ENCODE results near the gene CALR. TPM values are rescaled to one million over a fixed set of nuclear protein-coding genes. Genes with fewer than 3 reads are reported as not detected.
"Not testable (repeated sequence)": the region's sequence is repeated elsewhere in the genome, so short reads cannot be mapped to it uniquely, and the experiment has no call there.

The CALR gene
- total and polyA plus RNA-seq, 7 donors, result 124 to 273 (median 170) TPM

DNA sequence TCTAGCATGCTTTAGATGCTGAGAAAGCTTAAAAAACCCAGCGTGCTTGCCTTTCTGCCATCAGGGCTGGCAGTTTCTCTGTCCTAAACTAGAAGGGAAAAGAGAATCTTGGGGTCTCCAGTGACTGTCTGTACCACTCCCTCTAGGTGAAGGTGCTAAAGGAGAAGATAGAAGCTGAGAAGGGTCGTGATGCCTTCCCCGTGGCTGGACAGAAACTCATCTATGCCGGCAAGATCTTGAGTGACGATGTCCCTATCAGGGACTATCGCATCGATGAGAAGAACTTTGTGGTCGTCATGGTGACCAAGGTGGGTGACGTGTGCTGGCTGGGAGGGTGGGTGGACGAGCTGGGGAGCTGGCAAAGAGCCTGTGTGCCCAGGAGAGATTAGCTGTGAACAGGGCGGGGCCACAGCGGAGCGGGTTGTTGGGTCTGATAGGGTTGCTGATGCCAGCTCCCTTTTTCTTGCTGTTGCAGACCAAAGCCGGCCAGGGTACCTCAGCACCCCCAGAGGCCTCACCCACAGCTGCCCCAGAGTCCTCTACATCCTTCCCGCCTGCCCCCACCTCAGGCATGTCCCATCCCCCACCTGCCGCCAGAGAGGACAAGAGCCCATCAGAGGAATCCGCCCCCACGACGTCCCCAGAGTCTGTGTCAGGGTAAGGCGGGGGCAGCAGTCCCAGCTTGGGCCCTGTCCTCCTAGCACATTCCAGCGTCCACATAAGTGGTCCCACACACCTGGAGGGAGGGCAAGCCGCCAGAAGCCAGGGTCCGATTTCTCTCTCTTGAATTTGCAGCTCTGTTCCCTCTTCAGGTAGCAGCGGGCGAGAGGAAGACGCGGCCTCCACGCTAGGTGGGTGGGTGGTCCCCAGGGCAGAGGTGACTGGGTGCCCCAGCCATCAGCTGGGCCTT, 9.5 kb downstream of the CALR start:
- intact Hi-C loops (cut with DNase I), result no loop called here
- H3K9me3 ChIP-seq, result no peaks in the 10 kb centered on the region
- WGBS, 3 donors, result 75 to 84% (median 79%) methylated on average over 27 to 28 of the region's 28 CpGs
- DNase-seq (no peak), ATAC-seq (no peak)
- peaks cover 57% of the 10 kb centered on the region for H3K4me1 ChIP-seq
- peak overlapping the region; percentile 98 for H3K27ac ChIP-seq
- H3K36me3 ChIP-seq (ENCODE audit: insufficient read depth in 1 of 2, low read depth in 1 of 2), result peaks cover 16 to 76% of the 10 kb centered on the region in 2 donors
- TF ChIP-seq, protein P1, sequence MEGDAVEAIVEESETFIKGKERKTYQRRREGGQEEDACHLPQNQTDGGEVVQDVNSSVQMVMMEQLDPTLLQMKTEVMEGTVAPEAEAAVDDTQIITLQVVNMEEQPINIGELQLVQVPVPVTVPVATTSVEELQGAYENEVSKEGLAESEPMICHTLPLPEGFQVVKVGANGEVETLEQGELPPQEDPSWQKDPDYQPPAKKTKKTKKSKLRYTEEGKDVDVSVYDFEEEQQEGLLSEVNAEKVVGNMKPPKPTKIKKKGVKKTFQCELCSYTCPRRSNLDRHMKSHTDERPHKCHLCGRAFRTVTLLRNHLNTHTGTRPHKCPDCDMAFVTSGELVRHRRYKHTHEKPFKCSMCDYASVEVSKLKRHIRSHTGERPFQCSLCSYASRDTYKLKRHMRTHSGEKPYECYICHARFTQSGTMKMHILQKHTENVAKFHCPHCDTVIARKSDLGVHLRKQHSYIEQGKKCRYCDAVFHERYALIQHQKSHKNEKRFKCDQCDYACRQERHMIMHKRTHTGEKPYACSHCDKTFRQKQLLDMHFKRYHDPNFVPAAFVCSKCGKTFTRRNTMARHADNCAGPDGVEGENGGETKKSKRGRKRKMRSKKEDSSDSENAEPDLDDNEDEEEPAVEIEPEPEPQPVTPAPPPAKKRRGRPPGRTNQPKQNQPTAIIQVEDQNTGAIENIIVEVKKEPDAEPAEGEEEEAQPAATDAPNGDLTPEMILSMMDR (IDR thresholded peaks at IDR 0.05), result no peak
- no peaks in the 10 kb centered on the region for H3K27me3 ChIP-seq (ENCODE audit: insufficient read depth in 3 of 3, low read length in 2 of 3)
- H3K4me3 ChIP-seq, result peak overlapping the region; percentile 90

DNA sequence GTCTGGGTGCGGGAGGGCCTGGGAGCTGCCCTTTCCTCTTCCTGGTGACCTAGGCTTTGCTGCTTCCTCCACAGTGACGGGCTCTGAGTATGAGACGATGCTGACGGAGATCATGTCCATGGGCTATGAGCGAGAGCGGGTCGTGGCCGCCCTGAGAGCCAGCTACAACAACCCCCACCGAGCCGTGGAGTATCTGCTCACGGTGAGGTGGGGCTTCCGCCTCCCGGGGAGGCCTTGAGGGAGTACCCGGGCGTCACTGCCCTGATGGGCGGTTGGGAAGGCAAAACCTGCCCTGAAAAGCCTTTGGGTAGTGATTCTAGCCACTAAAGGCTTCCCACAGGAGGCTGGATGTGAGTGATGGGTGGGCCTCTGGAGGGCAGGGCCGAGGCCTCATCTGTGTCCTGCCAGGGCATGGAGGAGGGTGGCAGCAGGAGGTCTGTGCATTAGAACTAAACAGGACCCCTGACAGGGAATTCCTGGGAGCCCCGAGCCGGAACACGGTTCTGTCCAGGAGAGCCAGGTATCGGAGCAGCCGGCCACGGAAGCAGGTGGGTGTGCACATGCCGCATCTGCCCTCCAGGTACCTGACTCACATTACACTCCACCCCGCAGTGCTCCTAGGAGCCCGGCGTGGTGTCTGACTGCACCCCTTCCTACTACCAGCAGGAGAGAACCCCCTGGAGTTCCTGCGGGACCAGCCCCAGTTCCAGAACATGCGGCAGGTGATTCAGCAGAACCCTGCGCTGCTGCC, 10.4 kb downstream of the CALR start:
- 85 to 90% (median 86%) methylated on average over 30 of the region's 30 CpGs for WGBS, 3 donors
- intact Hi-C loops (cut with DNase I), result no loop called here
- H3K4me3 ChIP-seq, result peak overlapping the region; percentile 22
- TF ChIP-seq, protein P1 (IDR thresholded peaks at IDR 0.05), result no peak
- H3K27ac ChIP-seq, result peak overlapping the region; percentile 98
- peaks cover 64% of the 10 kb centered on the region for H3K4me1 ChIP-seq
- H3K27me3 ChIP-seq (ENCODE audit: insufficient read depth in 3 of 3, low read length in 2 of 3), result no peaks in the 10 kb centered on the region
- H3K9me3 ChIP-seq, result no peaks in the 10 kb centered on the region
- ATAC-seq, result no peak
- DNase-seq, result no peak
- H3K36me3 ChIP-seq (ENCODE audit: insufficient read depth in 1 of 2, low read depth in 1 of 2), result peaks cover 16 to 75% of the 10 kb centered on the region in 2 donors

DNA sequence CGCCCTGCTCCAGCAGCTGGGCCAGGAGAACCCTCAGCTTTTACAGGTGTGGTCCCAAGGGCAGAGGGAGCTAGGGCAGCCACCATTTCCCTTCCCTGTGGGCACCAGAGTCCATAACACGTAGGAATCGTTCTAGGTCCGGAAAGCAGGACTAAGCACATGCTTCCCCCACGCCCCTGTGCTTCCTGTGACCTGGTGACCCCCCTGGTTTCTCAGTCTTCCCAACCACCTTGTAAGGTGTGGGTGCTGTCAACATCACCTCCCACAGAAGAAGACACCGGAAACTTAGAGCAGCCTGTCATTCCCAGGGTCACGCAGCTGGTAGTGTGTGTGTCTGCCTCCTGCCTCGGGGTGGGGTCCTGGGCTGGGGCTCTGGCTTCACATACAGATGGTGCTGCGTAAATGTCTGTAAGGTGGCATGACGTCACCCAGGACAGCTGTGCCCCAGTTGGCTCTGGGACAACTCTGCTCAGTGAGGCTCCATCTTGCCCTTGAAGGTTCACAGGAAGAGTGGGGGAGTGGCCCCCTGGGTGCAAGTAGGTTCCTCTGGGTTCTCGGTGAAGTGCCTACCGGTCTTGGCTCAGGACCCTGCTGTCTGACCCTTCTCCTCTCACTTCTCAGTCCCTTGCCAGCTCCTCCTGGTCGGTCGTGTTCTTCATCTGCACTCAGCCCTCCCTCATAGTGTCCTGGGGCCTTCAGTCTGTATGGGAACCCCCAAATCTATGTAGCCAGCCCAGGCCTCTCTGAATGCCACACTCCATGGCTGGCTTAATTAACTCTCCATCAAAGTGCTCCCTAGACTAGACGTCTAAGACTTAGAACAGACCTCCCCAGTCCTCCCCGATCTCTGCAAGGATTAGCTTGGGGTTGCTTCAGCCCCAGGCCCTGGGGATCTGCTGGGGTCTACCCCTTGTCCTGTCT, 11.2 kb downstream of the CALR start:
- ATAC-seq, result peak; percentile 16 to 39 (median 26)
- TF ChIP-seq, protein P1 (IDR thresholded peaks at IDR 0.05), result no peak
- Histone ChIP-seq H3K27ac (peak overlapping the region; percentile 98), H3K36me3 (ENCODE audit: insufficient read depth in 1 of 2, low read depth in 1 of 2) (peaks cover 20 to 75% of the 10 kb centered on the region in 2 donors), H3K4me3 (peak overlapping the region; percentile 22), H3K27me3 (ENCODE audit: insufficient read depth in 3 of 3, low read length in 2 of 3) (no peaks in the 10 kb centered on the region), H3K9me3 (no peaks in the 10 kb centered on the region), H3K4me1 (peaks cover 72% of the 10 kb centered on the region)
- WGBS, 3 donors, result 40 to 52% (median 49%) methylated on average over 16 of the region's 16 CpGs
- peak; percentile 48 to 77 for DNase-seq
- intact Hi-C loops (cut with DNase I), result no loop called here

DNA sequence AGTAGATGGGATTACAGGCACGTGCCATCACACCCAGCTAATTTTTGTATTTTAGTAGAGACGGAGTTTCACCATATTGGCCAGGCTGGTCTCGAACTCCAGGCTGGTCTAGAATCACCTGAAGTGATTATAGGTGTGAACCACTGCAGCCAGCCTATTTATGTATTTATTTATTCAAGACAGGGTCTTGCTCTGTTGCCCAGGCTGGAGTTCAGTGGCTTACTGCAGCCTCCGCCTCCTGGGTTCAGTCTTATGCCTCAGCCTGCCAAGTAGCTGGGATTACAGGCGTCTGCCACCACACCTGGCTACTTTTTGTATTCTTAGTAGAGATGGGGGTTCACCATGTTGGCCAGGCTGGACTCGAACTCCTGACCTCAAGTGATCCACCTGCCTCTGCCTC, 13.6 kb downstream of the CALR start:
- ATAC-seq, result not testable (repeated sequence)

More for the DNA sequence above, 13.6 kb downstream of the CALR start:
- H3K4me3 ChIP-seq; DNase-seq; intact Hi-C loops (cut with DNase I); H3K9me3 ChIP-seq; H3K27me3 ChIP-seq (ENCODE audit: insufficient read depth in 3 of 3, low read length in 2 of 3): not testable (repeated sequence)
- Histone ChIP-seq H3K36me3 (ENCODE audit: insufficient read depth in 1 of 2, low read depth in 1 of 2) (peaks cover 21 to 74% of the 10 kb centered on the region in 2 donors), H3K27ac (peak overlapping the region; percentile 98), H3K4me1 (peaks cover 77% of the 10 kb centered on the region)
- 69 to 78% (median 71%) methylated on average over 6 of the region's 6 CpGs for WGBS, 3 donors
